Smooth muscle cell of the coronary artery (primary cell): ENCODE results near the gene SCYGR8. TPM values are rescaled to one million over a fixed set of nuclear protein-coding genes. Genes with fewer than 3 reads are reported as not detected.

Source experiments
- total RNA-seq: library from RNA; depleted of rRNA; stranded (reverse); fragments of >200 nt; gene quantifications from 2 replicates; pipeline ENCODE4 v1.2.3, GENCODE V29; 2014; ENCODE audit warnings: low replicate concordance

Gene SCYGR8, protein sequence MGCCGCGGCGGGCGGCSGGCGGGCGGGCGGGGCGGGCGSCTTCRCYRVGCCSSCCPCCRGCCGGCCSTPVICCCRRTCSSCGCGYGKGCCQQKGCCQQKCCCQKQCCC
- total RNA-seq, result not detected in 2 replicates

DNA sequence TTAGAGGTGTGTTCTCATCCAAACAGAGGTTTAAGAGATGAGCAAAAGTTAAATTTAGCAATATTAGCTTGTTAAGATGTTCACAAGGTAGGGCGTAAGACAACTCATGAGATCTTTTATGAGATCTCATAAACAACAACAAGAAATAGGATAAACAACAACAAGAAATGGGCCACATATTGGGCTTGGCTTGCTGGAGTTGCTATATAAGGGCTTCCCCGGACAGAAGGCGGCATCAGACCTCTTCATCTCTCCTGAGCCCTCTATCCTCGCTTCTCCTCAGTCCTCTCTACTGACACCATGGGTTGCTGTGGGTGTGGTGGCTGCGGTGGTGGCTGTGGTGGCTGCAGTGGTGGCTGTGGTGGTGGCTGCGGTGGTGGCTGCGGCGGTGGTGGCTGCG lies at the start of gene SCYGR8:
SCYGR8 (plus strand) TSS at position 301 of the 400 bp plus-strand sequence; CDS start at position 301, 0 bp downstream.

DNA sequence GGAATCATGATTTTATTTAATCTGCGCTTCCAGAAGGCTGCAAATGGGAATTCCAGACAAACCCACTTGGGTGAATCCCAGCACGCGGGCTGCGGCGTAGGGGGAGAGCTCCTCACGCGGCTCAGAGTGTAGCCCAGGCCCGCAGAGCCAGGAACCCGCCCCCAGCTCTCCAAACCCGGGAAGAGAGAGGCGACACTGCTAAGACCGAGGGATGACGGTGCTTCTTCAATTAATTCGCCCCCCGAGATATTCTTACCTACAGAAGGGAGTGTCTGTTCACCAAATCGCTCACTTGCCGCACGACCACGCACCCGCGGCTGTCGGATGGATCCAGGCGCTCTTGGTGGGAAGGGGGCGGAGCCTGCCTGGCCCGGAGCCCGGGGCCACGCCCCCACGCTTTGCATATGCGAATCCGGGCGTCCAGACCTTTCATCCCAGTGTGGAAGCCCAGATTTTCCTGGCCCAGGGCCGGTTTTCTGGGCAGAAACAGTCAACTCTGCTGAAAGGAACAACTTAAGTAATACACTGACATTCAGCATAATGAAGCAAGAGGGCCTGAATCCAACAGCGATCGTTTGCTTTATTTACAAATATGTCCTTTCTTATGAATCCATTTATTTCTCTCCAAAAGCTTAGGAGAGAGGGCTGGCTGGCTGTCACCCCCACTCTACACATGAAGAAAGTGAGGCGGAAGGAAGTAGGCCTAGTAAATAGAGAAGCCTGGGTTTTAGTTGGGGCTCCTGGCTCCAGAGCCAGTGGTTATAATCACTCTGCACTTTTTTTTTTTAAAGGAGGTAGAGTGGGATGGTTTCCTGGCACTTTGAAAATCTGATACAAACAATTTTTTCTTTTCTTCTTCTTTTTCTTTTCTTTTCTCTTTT lies 27.8 kb upstream of the SCYGR8 start, which contains the start of gene SLC19A3:
SLC19A3 (minus strand) TSS at position 342 of the 881 bp plus-strand sequence. CDS start 15,710 bp downstream, outside the sequence.

DNA sequence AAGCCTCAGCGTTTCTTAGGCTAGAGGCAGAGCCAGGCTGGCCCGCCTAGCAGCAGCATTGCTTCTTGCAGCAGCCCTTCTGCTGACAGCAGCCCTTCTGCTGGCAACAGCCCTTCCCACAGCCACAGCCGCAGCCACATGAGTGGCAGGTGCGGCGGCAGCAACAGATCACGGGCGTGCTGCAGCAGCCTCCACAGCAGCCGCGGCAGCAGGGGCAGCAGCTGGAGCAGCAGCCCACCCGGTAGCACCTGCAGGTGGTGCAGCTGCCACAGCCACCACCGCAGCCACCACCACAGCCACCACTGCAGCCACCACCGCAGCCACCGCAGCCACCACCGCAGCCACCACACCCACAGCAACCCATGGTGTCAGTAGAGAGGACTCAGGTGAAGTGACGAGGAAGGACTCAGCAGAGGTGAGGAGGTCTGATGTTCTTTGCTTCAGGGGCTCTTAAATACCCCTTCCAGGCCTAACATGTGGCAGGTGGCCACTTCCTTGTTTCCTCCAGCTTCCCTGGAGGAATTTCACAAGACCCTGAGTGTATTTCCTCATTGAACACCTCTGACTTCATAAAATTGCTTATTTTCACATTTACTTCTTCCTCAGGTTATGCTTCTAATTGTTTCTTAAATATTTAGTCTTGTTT lies 21.2 kb upstream of the SCYGR8 start, which contains the start of gene SCYGR6:
SCYGR6 (minus strand) TSS at position 364 of the 646 bp plus-strand sequence; CDS start at position 364, 0 bp downstream.

DNA sequence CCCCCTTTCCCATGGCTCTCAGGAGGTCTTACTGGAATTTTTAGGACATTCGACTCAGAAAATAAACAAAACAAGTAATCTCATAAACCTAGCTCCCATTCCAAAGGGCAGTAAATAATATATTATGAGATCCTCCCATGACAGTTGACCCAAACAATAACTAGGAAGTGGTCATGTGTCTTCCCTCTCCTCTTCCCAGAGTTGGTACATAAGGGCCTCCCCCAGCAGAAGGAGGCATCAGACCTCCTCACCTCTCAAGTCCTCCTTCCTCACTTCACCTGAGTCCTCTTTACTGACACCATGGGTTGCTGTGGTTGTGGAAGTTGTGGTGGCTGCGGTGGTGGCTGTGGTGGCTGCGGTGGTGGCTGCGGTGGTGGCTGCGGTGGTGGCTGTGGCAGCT lies 17.7 kb upstream of the SCYGR8 start, which contains the start of gene SCYGR7:
SCYGR7 (plus strand) TSS at position 301 of the 400 bp plus-strand sequence; CDS start at position 301, 0 bp downstream.

Other genes with a start within 250 kb of the SCYGR8 start
- not detected in 2 replicates for gene SCYGR2, start 147.0 kb upstream of the SCYGR8 start, total RNA-seq
- not detected in 2 replicates for gene SCYGR3, start 131.1 kb upstream of the SCYGR8 start, total RNA-seq
- gene SCYGR4, start 128.4 kb upstream of the SCYGR8 start, total RNA-seq, result under 0.01 TPM in 1 of 2 replicates, not detected in the other
- gene SCYGR5, start 79.1 kb upstream of the SCYGR8 start, total RNA-seq, result not detected in 2 replicates
- 0.23 and 2.1 TPM in 2 replicates for gene SLC19A3, start 27.9 kb upstream of the SCYGR8 start, total RNA-seq
- gene SCYGR6, start 21.1 kb upstream of the SCYGR8 start, total RNA-seq, result not detected in 2 replicates
- not detected in 2 replicates for gene SCYGR7, start 17.6 kb upstream of the SCYGR8 start, total RNA-seq
- gene CCL20, start 67.9 kb downstream of the SCYGR8 start, total RNA-seq, result 0.30 TPM in 1 of 2 replicates, not detected in the other
- gene DAW1, start 125.7 kb downstream of the SCYGR8 start, total RNA-seq, result 0.12 and 9.5 TPM in 2 replicates